Right renal pelvis (tissue), 4 donors: Measurements from ENCODE around the gene CNDP2. TPM values are rescaled to one million over a fixed set of nuclear protein-coding genes. Genes with fewer than 3 reads are reported as not detected.

ENCODE experiments used
- DNase-seq, 4 donors: peaks; one replicate each; pipeline ENCODE4 v3.0.0-alpha.2; 2013; ENCODE audit warnings: low read depth in 4 of 4, low spot score in 3 of 4, missing footprints in 1 of 4
- polyA plus RNA-seq, 4 donors: library from polyadenylated mRNA; unstranded; fragments of 120-200 nt; gene quantifications; one replicate each; pipeline ENCODE4 v1.2.1, GENCODE V29; 2013; ENCODE audit not compliant: insufficient read length in 4 of 4

Gene CNDP2
- polyA plus RNA-seq, 4 donors, result 263 to 289 (median 279) TPM

GRCh38 chr18:74468547-74469061 lies 27.6 kb upstream of the CNDP2 start:
- no peak for DNase-seq

GRCh38 chr18:74472312-74472711 lies 23.9 kb upstream of the CNDP2 start:
- DNase-seq, result no peak

GRCh38 chr18:74473976-74474640 lies 22.1 kb upstream of the CNDP2 start:
- no peak for DNase-seq

GRCh38 chr18:74476140-74476539 lies 20.0 kb upstream of the CNDP2 start:
- no peak for DNase-seq

- DNase-seq, result no peak
Measured at GRCh38 chr18:74477771-74478170, 18.4 kb upstream of the CNDP2 start.

- DNase-seq, result no peak
Measured at GRCh38 chr18:74478316-74478715, 17.8 kb upstream of the CNDP2 start.

- no peak for DNase-seq
Measured at GRCh38 chr18:74478880-74479279, 17.3 kb upstream of the CNDP2 start.

- DNase-seq, result no peak
Measured at GRCh38 chr18:74479486-74480148, 16.5 kb upstream of the CNDP2 start.

- no peak for DNase-seq
Measured at GRCh38 chr18:74480149-74480651, 16.0 kb upstream of the CNDP2 start.

- DNase-seq, result no peak
Measured at GRCh38 chr18:74482697-74483096, 13.5 kb upstream of the CNDP2 start.

GRCh38 chr18:74486119-74486849 lies 9.9 kb upstream of the CNDP2 start:
- DNase-seq, result no peak

GRCh38 chr18:74488354-74488753 lies 7.8 kb upstream of the CNDP2 start:
- DNase-seq, result no peak

GRCh38 chr18:74488864-74489263 lies 7.3 kb upstream of the CNDP2 start:
- no peak for DNase-seq

- DNase-seq, result no peak
Measured at GRCh38 chr18:74489676-74490075, 6.5 kb upstream of the CNDP2 start.

- DNase-seq, result no peak
Measured at GRCh38 chr18:74492259-74492658, 3.9 kb upstream of the CNDP2 start.

GRCh38 chr18:74493689-74494088 lies 2.5 kb upstream of the CNDP2 start:
- no peak for DNase-seq

- no peak for DNase-seq
Measured at GRCh38 chr18:74494514-74494913, 1.6 kb upstream of the CNDP2 start.

GRCh38 chr18:74496508-74497323 lies 553 bp downstream of the CNDP2 start:
- DNase-seq, result no peak

- DNase-seq, result no peak
Measured at GRCh38 chr18:74497324-74497676, 1.1 kb downstream of the CNDP2 start.

GRCh38 chr18:74497778-74498177 lies 1.6 kb downstream of the CNDP2 start:
- peak in 1 of 4 donors; percentile 33 for DNase-seq
